Uterus (tissue), 2 donors: ENCODE data around the gene BNC2.

Experiments used
- POLR2A ChIP-seq, 2 donors: fragments of 450-650 bp; IDR thresholded peaks; one replicate each; pipeline ENCODE4 v1.6.1; 2016; ENCODE audit warnings: antibody characterized with exemption in 2 of 2, mild to moderate bottlenecking in 1 of 2, moderate library complexity in 1 of 2
- TF ChIP-seq, protein P1 (sequence below), 4 experiments: fragments of 200-600 bp in 2 of 4; fragments of 450-650 bp in 2 of 4; sonication (generic) in 2 of 4; IDR thresholded peaks; one replicate each; pipeline ENCODE4 v1.5.1; 2016 to 2019; ENCODE audit warnings: antibody characterized with exemption in 4 of 4, mild to moderate bottlenecking in 2 of 4, moderate library complexity in 1 of 4

DNA sequence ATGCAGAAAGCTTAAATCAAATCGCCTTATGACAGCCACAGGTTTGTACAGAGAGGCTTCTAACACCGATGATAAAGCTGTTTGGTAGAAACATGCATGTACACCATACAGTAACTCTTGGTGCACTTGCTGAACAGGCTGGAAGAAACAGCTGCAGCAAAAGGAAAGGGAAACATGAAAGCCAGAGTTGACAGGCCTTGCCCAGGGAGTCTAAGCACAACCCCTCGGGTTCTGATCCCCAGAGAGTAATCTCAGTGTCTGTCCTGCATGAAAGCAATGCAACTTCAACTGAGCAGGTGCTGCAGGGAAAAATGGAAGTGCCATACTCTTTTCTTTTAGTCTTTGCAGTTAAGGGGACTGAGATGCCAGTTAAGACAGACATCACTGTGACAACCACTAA lies 419.9 kb downstream of the BNC2 start:
- TF ChIP-seq, protein P1, sequence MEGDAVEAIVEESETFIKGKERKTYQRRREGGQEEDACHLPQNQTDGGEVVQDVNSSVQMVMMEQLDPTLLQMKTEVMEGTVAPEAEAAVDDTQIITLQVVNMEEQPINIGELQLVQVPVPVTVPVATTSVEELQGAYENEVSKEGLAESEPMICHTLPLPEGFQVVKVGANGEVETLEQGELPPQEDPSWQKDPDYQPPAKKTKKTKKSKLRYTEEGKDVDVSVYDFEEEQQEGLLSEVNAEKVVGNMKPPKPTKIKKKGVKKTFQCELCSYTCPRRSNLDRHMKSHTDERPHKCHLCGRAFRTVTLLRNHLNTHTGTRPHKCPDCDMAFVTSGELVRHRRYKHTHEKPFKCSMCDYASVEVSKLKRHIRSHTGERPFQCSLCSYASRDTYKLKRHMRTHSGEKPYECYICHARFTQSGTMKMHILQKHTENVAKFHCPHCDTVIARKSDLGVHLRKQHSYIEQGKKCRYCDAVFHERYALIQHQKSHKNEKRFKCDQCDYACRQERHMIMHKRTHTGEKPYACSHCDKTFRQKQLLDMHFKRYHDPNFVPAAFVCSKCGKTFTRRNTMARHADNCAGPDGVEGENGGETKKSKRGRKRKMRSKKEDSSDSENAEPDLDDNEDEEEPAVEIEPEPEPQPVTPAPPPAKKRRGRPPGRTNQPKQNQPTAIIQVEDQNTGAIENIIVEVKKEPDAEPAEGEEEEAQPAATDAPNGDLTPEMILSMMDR (IDR thresholded peaks at IDR 0.05): no peak
- no peak for TF ChIP-seq POLR2A (IDR thresholded peaks at IDR 0.05)
